GDM1 (cell line): ENCODE results near the gene OR7A17.

ENCODE experiments used
- DNase-seq: peaks from one replicate; lab custom pipeline; 2025; lab: John Stamatoyannopoulos, UW

Gene OR7A17

GRCh38 chr19:14886032-14886431, at the start of gene OR7A17:
OR7A17 (minus strand) TSS chr19:14886132; CDS start chr19:14881355, 4,777 bp downstream.
- no peak for DNase-seq

- no peak for DNase-seq
These were observed 47.6 kb upstream of the OR7A17 start for GRCh38 chr19:14933506-14933905.

- DNase-seq, result no peak
These were observed 30.9 kb upstream of the OR7A17 start for GRCh38 chr19:14916848-14917247.

DNA sequence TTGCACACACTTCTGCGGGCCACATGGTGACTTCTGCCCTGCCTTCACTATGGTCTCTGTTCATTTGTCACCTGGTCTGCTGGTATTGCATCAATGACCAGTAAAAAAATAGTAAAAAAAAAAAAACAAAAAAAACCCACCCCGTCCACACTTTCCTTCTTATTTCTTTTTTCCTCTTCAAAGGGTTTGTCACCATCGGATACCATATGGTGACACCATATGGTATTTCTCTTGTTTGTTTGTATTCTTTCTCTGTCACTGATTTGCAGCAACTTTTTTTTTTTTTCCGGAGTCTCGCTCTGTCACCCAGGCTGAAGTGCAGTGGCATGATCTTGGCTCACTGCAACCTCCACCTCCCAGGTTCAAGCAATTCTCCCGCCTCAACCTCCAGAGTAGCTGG, 29.2 kb upstream of the OR7A17 start:
- no peak for DNase-seq

GRCh38 chr19:14906711-14907110, 20.8 kb upstream of the OR7A17 start:
- no peak for DNase-seq

DNA sequence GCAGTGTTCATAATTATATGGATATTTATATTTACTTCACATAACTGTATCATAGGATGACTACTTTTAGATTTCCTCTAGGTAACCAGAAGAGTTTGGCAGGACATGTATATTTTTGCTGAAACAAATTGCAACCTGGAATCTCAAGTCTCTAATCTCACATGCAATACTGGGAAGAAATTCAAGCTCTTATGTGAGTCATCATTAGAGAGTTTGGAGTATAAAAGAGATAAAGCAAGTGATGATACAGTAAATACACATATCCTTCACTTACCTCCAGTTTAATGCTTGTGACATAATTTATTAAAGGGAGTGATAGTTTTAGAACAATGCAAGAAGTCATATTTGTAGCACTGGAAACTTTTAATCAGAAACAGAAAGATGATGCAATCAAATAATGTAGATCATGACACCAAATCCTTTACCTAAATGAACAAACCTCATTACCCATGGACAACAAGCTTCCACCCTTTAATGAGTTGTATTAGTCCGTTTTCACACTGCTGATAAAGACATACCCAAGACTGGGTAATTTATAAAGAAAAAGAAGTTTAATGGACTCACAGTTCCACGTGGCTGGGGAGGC, 15.8 kb upstream of the OR7A17 start:
- DNase-seq, result no peak

GRCh38 chr19:14890643-14891379, 4.9 kb upstream of the OR7A17 start:
- DNase-seq, result peak; percentile 37

DNA sequence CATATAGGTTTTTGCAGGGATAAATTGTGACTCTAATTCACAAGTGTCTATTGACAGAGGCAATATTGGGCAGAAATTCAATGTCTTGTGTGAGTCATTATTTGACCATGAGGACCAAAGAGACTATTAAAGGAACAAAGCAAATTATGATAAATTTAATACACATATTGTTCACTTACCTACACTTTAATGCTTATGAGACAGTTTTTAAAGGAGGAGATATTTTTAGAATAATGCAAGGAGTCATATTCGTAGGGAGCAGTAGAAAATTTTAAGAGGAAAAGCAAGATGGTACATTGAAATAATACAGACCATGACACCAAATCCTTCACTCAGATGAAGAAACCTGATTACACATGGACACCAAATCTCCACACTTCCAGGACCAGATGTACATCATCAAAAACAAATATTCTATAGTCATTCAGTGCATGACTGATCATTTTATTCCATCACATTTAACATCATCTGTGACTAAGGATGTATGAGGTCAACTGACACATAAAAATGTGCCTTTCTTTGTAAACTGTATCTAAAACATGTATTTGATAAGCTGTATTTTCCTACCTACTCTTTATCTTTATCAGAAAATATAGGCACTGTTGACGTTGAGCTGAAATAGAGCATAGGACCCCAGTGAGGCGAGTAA, 4.2 kb upstream of the OR7A17 start:
- DNase-seq, result no peak

GRCh38 chr19:14871619-14872230, 14.2 kb downstream of the OR7A17 start:
- no peak for DNase-seq

DNA sequence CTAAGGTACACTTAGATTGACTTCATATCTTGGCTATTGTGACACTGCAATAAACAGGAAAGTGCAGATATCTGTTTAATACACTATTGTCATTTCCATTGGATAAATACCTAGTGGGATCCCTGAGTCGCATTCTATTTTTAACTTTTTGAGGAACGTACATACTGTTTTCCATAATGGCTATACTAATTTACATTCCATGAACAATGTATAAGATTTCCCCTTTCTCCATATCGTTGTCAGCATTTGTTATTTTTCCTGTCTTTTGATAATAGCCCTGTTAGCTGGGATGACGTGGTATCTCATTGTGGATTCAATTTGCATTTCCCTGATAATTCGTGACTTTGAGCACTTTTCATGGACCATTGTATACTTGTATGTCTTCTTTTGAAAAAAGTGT, 17.4 kb downstream of the OR7A17 start:
- DNase-seq, result no peak

DNA sequence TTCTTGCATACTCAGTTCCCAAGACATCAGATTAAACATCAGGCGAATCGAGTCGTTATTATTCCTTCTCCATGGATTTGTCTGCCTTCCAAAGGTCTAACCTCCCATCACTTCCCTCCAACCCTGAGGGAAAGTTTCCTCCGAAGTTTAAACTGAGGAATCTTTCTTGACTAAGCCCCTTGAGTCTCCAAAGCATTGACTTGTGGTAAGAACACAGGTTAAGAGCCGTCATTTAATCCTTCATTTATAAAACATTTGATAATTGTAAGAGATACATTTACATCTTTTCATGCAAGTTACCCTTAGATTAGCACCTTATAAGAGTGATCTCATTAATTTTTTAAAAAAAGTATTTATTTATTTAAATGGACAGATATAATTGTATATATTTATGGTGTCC, 37.1 kb downstream of the OR7A17 start, which contains the start of gene OR7A10:
Gene OR7A10, minus strand, starts transcription at position 101 of the 400 bp plus-strand sequence. CDS start 7,045 bp downstream, outside the sequence.
- no peak for DNase-seq

DNA sequence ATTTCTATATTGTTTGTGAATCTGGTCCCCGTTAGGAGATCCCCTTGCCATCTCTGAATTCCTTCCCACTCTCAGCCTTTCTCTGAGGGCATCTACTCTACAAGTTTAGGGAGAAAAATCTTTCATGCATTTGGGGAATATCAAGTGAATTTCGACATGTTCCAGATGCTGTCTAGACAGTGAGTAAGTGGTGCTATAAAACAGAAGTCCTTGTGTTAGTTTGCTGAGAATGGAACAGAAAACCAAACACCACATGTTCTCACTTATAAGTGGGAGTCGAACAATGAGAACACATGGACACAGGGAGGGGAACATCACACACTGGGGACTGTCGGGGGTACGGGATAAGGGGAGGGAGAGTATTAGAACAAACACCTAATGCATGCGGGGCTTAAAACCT, 42.4 kb downstream of the OR7A17 start:
- no peak for DNase-seq

DNA sequence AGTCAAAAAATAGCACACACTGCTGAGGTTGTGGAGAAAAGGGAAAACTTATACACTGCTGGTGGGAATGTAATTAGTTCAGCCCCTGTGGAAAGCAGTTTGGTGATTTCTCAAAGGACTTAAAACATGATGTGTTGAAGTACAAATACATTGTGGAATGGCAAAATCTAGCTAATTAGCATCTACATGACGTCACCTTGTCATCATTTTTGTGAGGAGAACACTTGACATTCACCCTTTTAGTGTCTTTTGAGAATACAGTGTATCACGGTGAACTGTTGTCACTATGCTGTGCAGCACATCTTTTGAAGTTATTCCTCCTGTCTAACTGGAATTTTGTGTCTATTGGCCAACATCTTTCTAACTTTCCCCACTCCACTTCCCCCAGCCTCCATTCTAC, 42.8 kb downstream of the OR7A17 start:
- DNase-seq, result no peak

DNA sequence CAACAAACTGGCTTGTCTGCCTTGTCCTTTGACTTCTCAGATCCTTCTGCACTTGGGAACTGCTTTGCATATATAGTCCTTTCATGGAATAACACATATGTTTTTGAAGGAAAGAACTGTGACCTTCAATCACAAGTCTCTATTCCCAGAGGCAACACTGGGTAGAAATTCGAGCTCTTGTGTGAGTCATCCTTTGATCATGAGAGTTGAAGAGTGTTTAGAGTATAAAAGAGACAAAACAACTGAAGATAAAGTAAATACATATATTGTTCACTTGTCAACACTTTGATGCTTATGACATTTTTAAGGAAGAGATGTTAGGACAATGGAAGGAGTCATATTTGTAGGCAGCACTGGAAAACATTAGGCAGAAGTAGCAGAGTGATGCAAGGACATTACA, 45.7 kb downstream of the OR7A17 start:
- DNase-seq, result no peak

GRCh38 chr19:14837391-14837790, 48.5 kb downstream of the OR7A17 start:
- DNase-seq, result no peak

- no peak for DNase-seq
These were observed 50.9 kb downstream of the OR7A17 start, which contains the start of the genes OR7A5 and OR7C1 for GRCh38 chr19:14835011-14835410. OR7A5 (minus strand) TSS chr19:14835185; CDS start chr19:14828241, 6,944 bp downstream. OR7C1 (minus strand) TSS chr19:14835185; CDS start chr19:14800136, 35,049 bp downstream.

DNA sequence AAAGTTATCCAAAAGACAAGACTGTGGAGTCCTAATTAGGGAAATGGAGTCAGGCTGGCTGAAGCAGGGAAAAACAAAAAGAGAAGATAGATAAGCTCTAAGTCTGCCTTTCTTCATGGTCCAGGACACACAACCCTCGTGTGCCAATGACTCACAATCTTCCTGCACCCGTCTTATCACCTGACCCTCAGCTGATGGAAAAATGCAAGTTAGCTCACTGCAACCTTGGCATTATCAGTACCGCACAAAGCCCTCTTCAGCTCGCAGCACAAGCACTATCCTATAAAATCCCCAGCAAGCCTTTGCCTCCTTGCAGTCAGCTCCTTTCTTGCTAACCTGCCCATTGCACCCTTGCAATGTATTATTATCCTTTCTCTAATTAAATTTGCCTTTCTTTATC, 55.2 kb downstream of the OR7A17 start:
- DNase-seq, result no peak
